WTC11 (cell line): Measurements from ENCODE around the gene EIF3L.

Experiments
- CBFB ChIP-seq: sonication (generic); formaldehyde crosslinking; IDR thresholded peaks from 2 replicates; pipeline ENCODE4 v1.8.1; 2022; ENCODE audit warnings: mild to moderate bottlenecking, low read depth, missing genetic modification reagents
- CTCF ChIP-seq: fragments of 200-600 bp; IDR thresholded peaks from 2 replicates; pipeline ENCODE4 v1.8.0; 2022; ENCODE audit warnings: antibody characterized with exemption
- E2F1 ChIP-seq: sonication (generic); formaldehyde crosslinking; IDR thresholded peaks from 2 replicates; pipeline ENCODE4 v1.8.0; 2022; ENCODE audit warnings: mild to moderate bottlenecking, missing genetic modification reagents
- PRDM15 ChIP-seq: sonication (generic); formaldehyde crosslinking; IDR thresholded peaks from 2 replicates; pipeline ENCODE4 v1.8.0; 2022; ENCODE audit warnings: missing genetic modification reagents

GRCh38 chr22:37823134-37823985 lies 25.9 kb upstream of the EIF3L start, which contains the start of gene GALR3:
- no peak for TF ChIP-seq CTCF
- no peak for TF ChIP-seq E2F1
- TF ChIP-seq CBFB (CRISPR knock-in tag) = no peak
- no peak for TF ChIP-seq PRDM15
